NCI-H774 (cell line): ENCODE data around the gene PRM1.

ENCODE experiments used
- DNase-seq: peaks from one replicate; lab custom pipeline; 2025; lab: John Stamatoyannopoulos, UW

PRM1 gene

DNA sequence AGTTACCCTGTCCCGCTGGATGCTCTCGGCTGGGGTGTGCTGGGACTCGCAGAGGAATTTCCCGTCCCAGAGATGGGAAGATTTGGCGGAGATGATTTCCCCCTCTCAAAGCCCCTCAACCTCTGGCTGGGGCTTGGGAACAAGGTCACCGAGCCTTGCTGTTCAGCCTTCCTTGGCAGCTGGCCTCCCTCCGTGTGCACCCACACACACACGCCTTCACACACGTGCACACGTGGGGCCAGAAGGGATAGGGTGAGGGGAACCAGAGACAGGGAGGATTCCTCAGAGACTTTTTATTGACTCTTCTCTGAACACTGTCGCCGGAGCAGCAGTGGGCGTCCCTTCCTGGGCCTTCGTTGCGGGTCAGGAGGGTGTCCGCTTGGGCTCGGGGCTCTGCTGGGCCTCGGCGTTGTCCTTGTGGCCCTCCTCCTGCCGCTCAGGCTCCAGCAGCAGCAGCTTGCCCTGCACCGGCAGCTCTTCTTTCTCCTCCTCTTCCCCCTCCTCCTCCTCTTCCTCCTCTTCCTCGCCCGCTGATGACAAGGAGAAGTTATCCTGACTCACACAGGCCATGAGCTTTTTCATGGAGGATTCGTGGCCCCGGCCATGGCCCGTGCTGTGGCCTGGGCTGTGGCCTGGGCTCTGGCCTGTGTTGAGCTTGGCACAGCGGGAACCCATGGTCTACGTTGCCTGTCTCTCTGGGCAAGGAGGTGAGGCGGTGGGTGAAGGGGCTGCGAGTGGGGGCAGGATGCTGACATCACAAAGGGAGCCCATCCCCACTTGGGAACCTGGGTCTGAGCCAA lies 8.0 kb downstream of the PRM1 start, which contains the start of gene PRM3:
Gene PRM3 (minus strand): TSS at position 709 of the 800 bp plus-strand sequence. CDS start 34 bp downstream, at position 675.
- DNase-seq: no peak

- DNase-seq: no peak
These were observed 8.6 kb downstream of the PRM1 start for GRCh38 chr16:11272484-11272883.

- no peak for DNase-seq
These were observed 9.5 kb downstream of the PRM1 start for GRCh38 chr16:11271610-11272009.

DNA sequence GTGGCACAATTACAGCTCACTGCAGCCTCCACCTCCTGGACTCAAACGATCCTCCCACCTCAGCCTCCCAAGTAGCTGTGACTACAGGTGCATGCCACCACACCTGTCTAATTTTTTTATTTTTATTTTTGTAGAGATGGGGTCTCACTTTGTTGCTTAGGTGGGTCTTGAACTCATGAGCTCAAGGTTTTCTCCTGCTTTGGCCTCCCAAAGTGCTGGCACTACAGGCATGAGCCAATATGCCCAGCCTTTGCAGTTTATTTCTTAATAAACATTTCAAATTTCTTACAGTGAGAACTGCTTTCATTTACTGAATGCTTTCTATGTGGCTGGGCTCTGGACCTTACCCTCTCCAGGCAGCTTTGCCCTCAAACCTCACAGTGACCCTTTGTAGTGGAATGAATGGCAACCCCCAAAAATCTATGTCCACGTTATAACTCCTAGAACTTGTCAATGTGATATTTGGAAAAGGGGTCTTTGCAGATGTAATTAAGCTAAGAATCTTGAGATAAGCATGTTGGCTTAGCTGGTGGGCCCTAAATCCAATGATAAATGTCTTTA lies 10.4 kb downstream of the PRM1 start:
- DNase-seq: no peak

DNA sequence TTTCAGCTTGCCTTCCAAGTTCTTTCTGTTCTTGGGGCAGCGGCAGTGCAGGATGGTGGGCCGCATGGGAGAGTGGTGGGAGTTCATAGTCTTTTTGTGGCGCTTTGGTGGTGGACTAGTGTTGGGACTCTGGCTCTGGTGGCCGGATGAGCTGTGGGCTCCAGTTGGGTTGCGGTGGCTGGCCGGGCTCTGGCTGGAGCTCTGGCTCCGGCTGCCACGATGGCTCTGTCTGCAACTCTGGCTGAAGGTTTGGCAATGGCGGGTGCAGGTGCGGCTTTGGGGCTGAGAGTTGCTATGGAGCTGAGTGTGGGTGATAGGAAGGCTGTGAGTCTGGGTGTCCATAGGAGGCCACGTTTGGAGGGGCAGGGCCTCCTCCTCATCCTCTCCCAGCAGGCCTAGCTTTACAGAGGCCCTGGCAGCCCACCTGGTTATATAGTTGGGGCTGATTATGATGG lies 12.2 kb downstream of the PRM1 start, which contains the start of gene TNP2:
Gene TNP2 (minus strand): TSS at position 405 of the 455 bp plus-strand sequence. CDS start 63 bp downstream, at position 342.
- no peak for DNase-seq

DNA sequence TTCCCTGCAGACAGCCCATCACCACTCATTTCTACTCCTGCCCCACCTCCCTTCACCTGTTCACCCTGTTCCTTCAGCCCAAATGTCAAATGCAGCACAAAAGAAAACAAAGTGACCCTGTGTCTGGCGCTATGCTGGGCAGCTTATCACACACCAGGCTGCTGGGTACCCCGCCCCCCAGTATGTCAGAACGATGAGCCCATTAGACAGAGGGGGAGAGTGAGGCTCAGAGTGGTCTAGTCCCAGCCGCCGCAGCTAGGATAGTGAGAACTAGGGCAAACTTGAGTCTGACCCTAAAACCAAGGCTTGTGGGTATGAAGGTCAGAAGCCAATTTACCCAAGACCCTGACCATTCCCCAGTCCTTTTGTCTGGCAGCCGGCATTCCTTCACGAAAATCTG lies 16.0 kb downstream of the PRM1 start:
- DNase-seq: no peak

DNA sequence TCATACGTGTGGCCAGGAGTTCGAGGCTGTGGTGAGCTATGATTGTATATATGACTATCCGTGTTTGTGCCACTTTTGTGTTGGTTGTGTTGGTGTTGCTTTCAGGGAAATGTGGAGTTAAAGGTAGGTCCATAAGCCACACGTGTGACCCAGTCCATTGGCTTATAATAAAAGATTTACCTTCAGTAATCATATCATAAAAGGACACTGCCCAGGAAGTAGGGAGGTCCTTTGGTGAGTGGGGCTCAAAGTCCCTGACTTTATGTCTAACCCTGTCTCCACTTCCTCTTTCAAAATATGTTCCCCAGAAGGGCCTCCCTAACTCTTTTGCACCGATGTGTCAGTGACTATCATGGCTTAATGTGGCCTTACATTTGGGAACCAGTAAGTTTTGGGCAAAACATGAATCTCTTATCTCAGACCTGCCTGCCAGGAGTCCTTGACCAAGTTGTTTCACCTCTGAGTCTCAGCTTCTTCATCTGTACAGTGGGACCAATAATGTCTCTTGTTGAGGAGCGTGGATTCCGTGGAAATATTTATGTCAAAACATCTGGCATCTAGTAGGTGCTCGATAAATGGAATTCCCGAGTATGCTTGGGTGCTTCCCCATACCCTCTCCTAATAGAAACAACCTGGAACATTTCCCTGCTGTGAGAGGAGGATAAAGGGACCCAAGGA lies 16.8 kb downstream of the PRM1 start:
- no peak for DNase-seq

GRCh38 chr16:11263737-11264136 lies 17.4 kb downstream of the PRM1 start:
- no peak for DNase-seq

- no peak for DNase-seq
These were observed 18.2 kb downstream of the PRM1 start for GRCh38 chr16:11262915-11263314.

GRCh38 chr16:11260596-11260966 lies 20.5 kb downstream of the PRM1 start:
- DNase-seq: no peak

DNA sequence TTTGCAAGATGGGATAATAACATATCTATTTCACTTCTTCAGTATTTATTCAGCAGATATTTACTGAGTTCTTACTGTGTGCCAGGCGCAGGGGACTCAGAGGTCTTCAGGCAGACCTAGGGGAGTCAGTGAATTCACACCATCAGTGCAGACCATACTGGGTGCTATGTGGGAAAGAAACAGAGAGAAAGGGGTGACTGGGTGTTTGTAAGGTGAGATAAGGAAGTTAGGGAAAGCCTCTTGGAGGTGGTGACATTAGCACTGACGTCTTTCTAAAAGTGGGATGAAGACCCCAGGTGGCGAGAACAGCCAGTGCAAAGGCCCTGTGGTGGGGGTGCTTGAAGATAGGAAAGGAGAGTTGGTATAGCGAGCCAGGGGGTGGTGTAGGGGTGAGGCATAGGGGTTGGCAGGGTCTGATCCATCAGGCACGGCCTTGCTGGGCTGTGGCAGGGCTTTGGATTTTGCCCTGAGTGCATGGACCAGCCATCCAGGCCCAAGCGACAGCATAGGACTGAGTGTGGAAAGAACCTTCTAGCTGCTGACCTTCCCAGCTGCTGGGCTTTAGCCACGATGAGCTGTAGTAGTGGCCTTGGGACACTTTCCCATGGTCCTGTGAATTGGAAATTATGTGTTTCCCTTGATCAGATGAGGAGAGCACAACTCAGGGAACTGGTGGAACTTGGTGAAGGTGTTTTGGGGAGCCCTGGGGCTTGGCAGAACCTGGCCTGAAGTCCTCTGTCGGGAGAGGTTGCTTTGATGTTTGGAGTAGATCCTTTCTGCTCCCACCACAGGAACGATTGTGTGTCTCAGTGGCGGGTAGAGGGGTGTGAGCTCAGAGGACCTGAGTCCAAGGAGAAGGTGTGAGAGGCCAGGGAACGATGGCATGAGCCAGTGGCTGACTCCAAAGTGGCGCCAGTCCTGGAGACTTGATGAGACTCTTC lies 21.2 kb downstream of the PRM1 start:
- DNase-seq: no peak

GRCh38 chr16:11258553-11259492 lies 22.3 kb downstream of the PRM1 start:
- no peak for DNase-seq

DNA sequence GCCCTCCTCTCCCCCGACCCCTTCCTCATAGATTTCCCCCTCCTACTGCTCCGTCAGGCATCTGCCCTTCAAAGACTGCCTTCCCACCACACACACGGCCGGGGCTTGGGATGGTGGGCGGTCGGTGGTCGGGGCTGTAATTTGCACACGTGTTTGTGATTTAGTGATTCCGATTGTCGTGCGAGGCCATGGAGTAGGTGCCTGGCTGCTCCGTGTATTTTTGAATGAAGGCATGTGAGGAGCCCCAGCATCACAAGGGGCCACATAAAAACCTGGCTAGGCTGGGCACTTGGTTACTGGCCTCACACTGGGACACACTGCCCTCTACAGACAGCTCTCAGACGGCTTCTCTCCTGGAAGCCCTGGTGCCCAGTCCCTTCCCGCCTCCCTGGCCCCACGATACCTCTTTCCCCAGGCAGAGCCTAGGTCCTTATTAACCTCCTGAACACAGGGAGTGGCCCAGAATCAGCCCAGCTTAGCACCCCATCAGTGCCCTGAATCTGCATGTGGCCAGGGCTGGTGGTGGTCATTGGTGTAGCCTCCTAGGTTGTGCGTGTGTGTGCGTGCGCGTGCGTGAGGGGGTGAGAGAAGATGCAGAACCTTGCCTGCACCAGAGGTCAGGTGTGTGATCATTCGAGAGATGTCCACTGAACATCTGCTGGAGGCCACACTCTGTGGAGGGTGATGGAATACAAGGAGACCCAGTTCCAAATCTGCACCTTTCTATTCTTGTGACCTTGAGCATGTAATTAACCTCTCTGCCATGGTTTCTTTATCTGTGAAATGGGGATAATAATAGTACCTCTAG lies 23.8 kb downstream of the PRM1 start:
- DNase-seq: peak; percentile 75

DNA sequence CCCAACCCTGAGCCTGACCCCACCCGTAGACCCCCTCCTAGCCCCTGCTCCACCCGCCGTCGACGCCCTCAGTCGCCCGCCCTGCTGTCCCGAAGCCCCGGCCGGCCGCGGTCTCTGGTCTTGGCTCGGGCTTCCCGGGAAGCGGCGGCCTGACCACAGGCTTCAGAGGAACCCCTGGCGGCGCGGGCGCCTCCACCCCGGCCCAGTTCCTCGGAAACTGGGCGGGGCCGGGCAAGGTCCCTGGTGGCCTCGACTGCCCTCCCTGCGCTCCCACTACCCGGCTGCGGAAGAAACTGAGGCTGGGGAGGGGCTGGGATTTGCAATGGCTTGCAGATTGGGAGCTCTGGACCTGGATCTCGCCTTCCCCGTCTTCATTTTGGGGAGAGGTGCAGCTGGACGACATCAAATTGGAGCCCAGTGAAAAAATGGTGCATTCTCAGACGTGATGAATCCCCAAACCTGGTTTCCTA lies 24.4 kb downstream of the PRM1 start:
- no peak for DNase-seq

- peak; percentile 80 for DNase-seq
These were observed 25.1 kb downstream of the PRM1 start, which contains the start of gene SOCS1 for GRCh38 chr16:11255737-11256660. SOCS1 (minus strand) TSS chr16:11256204; CDS start chr16:11255478, 726 bp downstream.

DNA sequence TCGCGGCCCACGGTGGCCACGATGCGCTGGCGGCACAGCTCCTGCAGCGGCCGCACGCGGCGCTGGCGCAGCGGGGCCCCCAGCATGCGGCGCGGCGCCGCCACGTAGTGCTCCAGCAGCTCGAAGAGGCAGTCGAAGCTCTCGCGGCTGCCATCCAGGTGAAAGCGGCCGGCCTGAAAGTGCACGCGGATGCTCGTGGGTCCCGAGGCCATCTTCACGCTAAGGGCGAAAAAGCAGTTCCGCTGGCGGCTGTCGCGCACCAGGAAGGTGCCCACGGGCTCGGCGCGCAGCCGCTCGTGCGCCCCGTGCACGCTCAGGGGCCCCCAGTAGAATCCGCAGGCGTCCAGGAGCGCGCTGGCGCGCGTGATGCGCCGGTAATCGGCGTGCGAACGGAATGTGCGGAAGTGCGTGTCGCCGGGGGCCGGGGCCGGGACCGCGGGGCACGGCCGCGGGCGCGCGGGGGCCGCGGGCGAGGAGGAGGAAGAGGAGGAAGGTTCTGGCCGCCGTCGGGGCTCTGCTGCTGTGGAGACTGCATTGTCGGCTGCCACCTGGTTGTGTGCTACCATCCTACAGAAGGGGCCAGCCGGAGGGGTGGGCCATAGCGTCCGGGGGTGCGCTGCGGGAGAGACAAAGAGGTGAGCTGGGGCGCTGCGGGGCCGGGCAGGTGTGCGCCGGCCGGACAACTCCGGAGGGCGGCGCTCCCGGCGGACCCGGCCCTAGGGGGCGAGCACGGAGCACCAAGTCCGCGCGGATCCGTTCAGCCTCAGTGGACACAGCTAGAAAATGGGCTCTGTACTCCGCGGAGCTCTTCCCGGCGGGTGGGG lies 26.0 kb downstream of the PRM1 start:
- DNase-seq: no peak
